IPS-15b (cell line): Measurements from ENCODE around the gene POPDC2.

Source experiments
- H3K27me3 ChIP-seq: one replicate; pipeline ENCODE4 v1.6.1; 2013; ENCODE audit warnings: low read length; ENCODE audit not compliant: control insufficient read depth, insufficient read depth
- H3K36me3 ChIP-seq: one replicate; pipeline ENCODE4 v1.6.1; 2013; ENCODE audit warnings: low read length; ENCODE audit not compliant: control insufficient read depth, insufficient read depth
- H3K4me1 ChIP-seq: one replicate; pipeline ENCODE4 v1.6.1; 2013; ENCODE audit warnings: mild to moderate bottlenecking, low read length; ENCODE audit not compliant: control insufficient read depth, insufficient read depth
- H3K4me3 ChIP-seq: one replicate; pipeline ENCODE4 v1.5.1; 2013; ENCODE audit warnings: low read depth, low read length
- H3K9ac ChIP-seq: one replicate; pipeline ENCODE4 v1.6.1; 2013; ENCODE audit warnings: low read depth, mild to moderate bottlenecking, low read length
- H3K9me3 ChIP-seq: one replicate; pipeline ENCODE4 v1.6.1; 2013; ENCODE audit warnings: mild to moderate bottlenecking, low read length; ENCODE audit not compliant: control insufficient read depth, insufficient read depth

The POPDC2 gene

GRCh38 chr3:119632216-119632615 lies 28.2 kb downstream of the POPDC2 start:
- Histone ChIP-seq H3K4me3 (no peak overlapping the region), H3K4me1 (peaks cover 2% of the 10 kb centered on the region), H3K9ac (no peak overlapping the region), H3K27me3 (no peaks in the 10 kb centered on the region), H3K9me3 (no peaks in the 10 kb centered on the region), H3K36me3 (no peaks in the 10 kb centered on the region)

DNA sequence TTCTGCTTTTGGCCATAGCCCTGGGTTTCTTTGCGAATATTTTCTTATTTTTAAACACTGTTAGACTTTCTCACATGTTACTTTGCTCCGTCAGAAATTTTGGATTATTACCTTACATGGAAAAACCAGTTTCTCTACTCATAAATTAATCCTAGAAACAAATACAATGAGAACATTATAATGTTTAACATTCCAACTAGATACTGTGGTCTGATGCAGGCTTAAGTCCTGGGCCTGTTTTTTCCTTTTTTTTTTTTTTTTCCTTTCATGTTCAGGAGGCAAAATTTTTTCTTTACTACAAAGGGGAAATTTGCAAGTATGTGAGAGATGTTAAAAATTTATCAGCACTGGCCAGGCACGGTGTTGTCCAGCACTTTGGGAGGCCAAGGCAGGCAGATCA lies 28.9 kb downstream of the POPDC2 start:
- H3K36me3 ChIP-seq: no peaks in the 10 kb centered on the region
- H3K4me1 ChIP-seq: peaks cover 2% of the 10 kb centered on the region
- no peaks in the 10 kb centered on the region for H3K27me3 ChIP-seq
- no peaks in the 10 kb centered on the region for H3K9me3 ChIP-seq
- H3K9ac ChIP-seq: no peak overlapping the region
- H3K4me3 ChIP-seq: no peak overlapping the region

GRCh38 chr3:119630880-119631329 lies 29.5 kb downstream of the POPDC2 start:
- Histone ChIP-seq H3K27me3 (no peaks in the 10 kb centered on the region), H3K4me1 (peaks cover 2% of the 10 kb centered on the region), H3K9me3 (no peaks in the 10 kb centered on the region), H3K4me3 (no peak overlapping the region), H3K36me3 (no peaks in the 10 kb centered on the region), H3K9ac (no peak overlapping the region)

- Histone ChIP-seq H3K36me3 (no peaks in the 10 kb centered on the region), H3K9me3 (no peaks in the 10 kb centered on the region), H3K4me1 (peaks cover 2% of the 10 kb centered on the region), H3K27me3 (no peaks in the 10 kb centered on the region), H3K9ac (no peak overlapping the region), H3K4me3 (no peak overlapping the region)
These were observed 30.1 kb downstream of the POPDC2 start for GRCh38 chr3:119630128-119630879.

DNA sequence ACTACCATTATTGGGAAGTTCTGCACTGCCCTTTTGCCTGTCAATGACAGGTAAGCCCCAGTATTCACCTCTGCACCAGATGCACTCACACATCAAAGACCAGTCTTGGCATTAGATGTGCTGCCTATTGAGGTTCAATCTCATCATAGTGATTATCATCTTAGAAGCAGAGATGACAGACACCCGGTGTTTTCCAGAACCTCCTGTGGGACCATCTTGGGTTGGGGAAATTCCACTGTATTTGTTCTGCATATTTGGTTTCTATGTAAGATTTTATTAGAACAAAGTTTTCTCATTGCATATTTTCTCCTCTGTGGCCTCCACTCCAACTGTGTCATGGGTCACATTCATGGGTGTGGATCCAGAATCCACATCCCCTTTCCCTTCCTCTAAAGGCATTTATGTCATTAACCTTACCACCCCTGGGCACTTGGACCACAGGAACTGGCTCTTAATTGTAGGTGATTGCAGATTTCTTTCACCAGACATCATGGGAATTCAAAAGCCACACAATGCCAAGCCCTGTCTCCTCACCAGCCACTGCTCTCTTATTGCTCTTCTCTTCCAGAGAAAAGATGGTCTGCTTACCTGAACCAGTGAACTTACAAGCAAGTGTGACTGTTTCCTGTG lies 31.5 kb downstream of the POPDC2 start:
- H3K4me1 ChIP-seq: peaks cover 2% of the 10 kb centered on the region
- no peaks in the 10 kb centered on the region for H3K36me3 ChIP-seq
- no peak overlapping the region for H3K9ac ChIP-seq
- H3K9me3 ChIP-seq: no peaks in the 10 kb centered on the region
- no peaks in the 10 kb centered on the region for H3K27me3 ChIP-seq
- H3K4me3 ChIP-seq: no peak overlapping the region

- H3K4me1 ChIP-seq: peaks cover 2% of the 10 kb centered on the region
- H3K9ac ChIP-seq: no peak overlapping the region
- H3K27me3 ChIP-seq: no peaks in the 10 kb centered on the region
These were observed 32.0 kb downstream of the POPDC2 start for GRCh38 chr3:119628390-119628789.

GRCh38 chr3:119627461-119627860 lies 32.9 kb downstream of the POPDC2 start:
- H3K27me3 ChIP-seq: no peaks in the 10 kb centered on the region
- H3K4me3 ChIP-seq: no peak overlapping the region
- no peak overlapping the region for H3K9ac ChIP-seq

More at GRCh38 chr3:119628390-119628789, 32.0 kb downstream of the POPDC2 start:
- H3K4me3 ChIP-seq: no peak overlapping the region
- H3K9me3 ChIP-seq: no peaks in the 10 kb centered on the region
- no peaks in the 10 kb centered on the region for H3K36me3 ChIP-seq

GRCh38 chr3:119626196-119626595 lies 34.2 kb downstream of the POPDC2 start:
- Histone ChIP-seq H3K4me1 (peaks cover 2% of the 10 kb centered on the region), H3K36me3 (no peaks in the 10 kb centered on the region), H3K9me3 (no peaks in the 10 kb centered on the region), H3K4me3 (no peak overlapping the region), H3K9ac (no peak overlapping the region), H3K27me3 (no peaks in the 10 kb centered on the region)

More at GRCh38 chr3:119627461-119627860, 32.9 kb downstream of the POPDC2 start:
- Histone ChIP-seq H3K9me3 (no peaks in the 10 kb centered on the region), H3K36me3 (no peaks in the 10 kb centered on the region), H3K4me1 (peaks cover 2% of the 10 kb centered on the region)

GRCh38 chr3:119625451-119626153 lies 34.8 kb downstream of the POPDC2 start:
- Histone ChIP-seq H3K4me3 (no peak overlapping the region), H3K4me1 (peaks cover 2% of the 10 kb centered on the region), H3K9ac (no peak overlapping the region), H3K36me3 (no peaks in the 10 kb centered on the region), H3K27me3 (no peaks in the 10 kb centered on the region), H3K9me3 (no peaks in the 10 kb centered on the region)

- Histone ChIP-seq H3K4me1 (peaks cover 2% of the 10 kb centered on the region), H3K36me3 (no peaks in the 10 kb centered on the region), H3K9me3 (no peaks in the 10 kb centered on the region), H3K27me3 (no peaks in the 10 kb centered on the region), H3K4me3 (no peak overlapping the region), H3K9ac (no peak overlapping the region)
These were observed 36.2 kb downstream of the POPDC2 start for GRCh38 chr3:119624002-119624720.

GRCh38 chr3:119620899-119621298 lies 39.5 kb downstream of the POPDC2 start:
- Histone ChIP-seq H3K27me3 (no peaks in the 10 kb centered on the region), H3K9me3 (no peaks in the 10 kb centered on the region), H3K4me1 (no peaks in the 10 kb centered on the region), H3K9ac (no peak overlapping the region), H3K36me3 (no peaks in the 10 kb centered on the region), H3K4me3 (no peak overlapping the region)
